K562 (cell line): ENCODE data around the gene UMAD1. TPM values are rescaled to one million over a fixed set of nuclear protein-coding genes. Genes with fewer than 3 reads are reported as not detected.
A peak's percentile ranks its signal among the peaks of the same experiment; 100 is the strongest.

ENCODE experiments used
- C11orf30 ChIP-seq: fragments of 450-650 bp; IDR thresholded peaks from 2 replicates; pipeline ENCODE4 v1.6.1; 2016; ENCODE audit warnings: low read depth, mild to moderate bottlenecking
- CEBPG ChIP-seq, 3 experiments: fragments of 200-800 bp in 1 of 3; sonication (Bioruptor generic) in 1 of 3; sonication (generic) in 1 of 3; formaldehyde crosslinking in 1 of 3; IDR thresholded peaks in 2 of 3; conservative IDR thresholded peaks in 1 of 3; 2 replicates each; pipeline versions ENCODE4 v1.6.1 to v1.8.0; 2016 to 2022; ENCODE audit warnings: missing compliant biosample characterization in 2 of 3, missing genetic modification characterization in 2 of 3, mild to moderate bottlenecking in 1 of 3, missing genetic modification reagents in 1 of 3
- HDAC3 ChIP-seq: fragments of 450-650 bp; IDR thresholded peaks from 2 replicates; pipeline ENCODE4 v1.6.1; 2018; ENCODE audit warnings: borderline replicate concordance, mild to moderate bottlenecking, moderate library complexity; ENCODE audit not compliant: partially characterized antibody
- L3MBTL2 ChIP-seq: fragments of 450-650 bp; IDR thresholded peaks from 2 replicates; pipeline ENCODE4 v1.6.1; 2016; ENCODE audit warnings: mild to moderate bottlenecking, moderate library complexity
- MTA1 ChIP-seq: fragments of 450-650 bp; IDR thresholded peaks from 2 replicates; pipeline ENCODE4 v1.6.1; 2017; ENCODE audit warnings: borderline replicate concordance
- NFE2 ChIP-seq: IDR thresholded peaks from 2 replicates; pipeline ENCODE4 v1.6.1; 2014; ENCODE audit warnings: antibody characterized with exemption, low read depth
- polyA plus RNA-seq, 8 experiments: library from polyadenylated mRNA; depleted of rRNA in 4 of 8; stranded (reverse) in 5 of 8; unstranded in 3 of 8; fragments of >200 nt; fragmentation: Nextera tagmentation in 2 of 8; fragmentation: Illumina TruSeq in 1 of 8; extraction: Ambion mirVana in 2 of 8; extraction: Trizol in 1 of 8; gene quantifications; 2 replicates each; pipeline versions ENCODE4 v1.2.1 to v1.2.3, GENCODE V29; 2011 to 2014; ENCODE audit warnings: inconsistent platforms in 1 of 8, missing spikeins in 1 of 8
- total RNA-seq, 7 experiments: library from RNA; depleted of rRNA in 6 of 7; stranded (reverse); fragments of >200 nt in 6 of 7; fragmentation: Illumina TruSeq in 2 of 7; extraction: Trizol in 2 of 7; gene quantifications; 2 replicates each; pipeline versions ENCODE4 v1.2.1 to v1.2.3, GENCODE V29; 2011 to 2021; ENCODE audit warnings: low replicate concordance in 1 of 7
- TF ChIP-seq, protein P1 (sequence below): fragments of 450-650 bp; IDR thresholded peaks from 2 replicates; pipeline ENCODE4 v1.6.1; 2014; ENCODE audit warnings: low read depth, mild to moderate bottlenecking, moderate library complexity, borderline replicate concordance
- TF ChIP-seq, protein P2 (sequence below): sonication (generic); formaldehyde crosslinking; IDR thresholded peaks from 2 replicates; pipeline ENCODE4 v1.8.0; 2022; ENCODE audit warnings: mild to moderate bottlenecking, missing genetic modification reagents

The UMAD1 gene
- total and polyA plus RNA-seq, 9 of the 15 experiments (the other 6 are each of a cell fraction or from before 2014, with no cell fraction given), result 9.0 to 26.7 (median 13.3) TPM

DNA sequence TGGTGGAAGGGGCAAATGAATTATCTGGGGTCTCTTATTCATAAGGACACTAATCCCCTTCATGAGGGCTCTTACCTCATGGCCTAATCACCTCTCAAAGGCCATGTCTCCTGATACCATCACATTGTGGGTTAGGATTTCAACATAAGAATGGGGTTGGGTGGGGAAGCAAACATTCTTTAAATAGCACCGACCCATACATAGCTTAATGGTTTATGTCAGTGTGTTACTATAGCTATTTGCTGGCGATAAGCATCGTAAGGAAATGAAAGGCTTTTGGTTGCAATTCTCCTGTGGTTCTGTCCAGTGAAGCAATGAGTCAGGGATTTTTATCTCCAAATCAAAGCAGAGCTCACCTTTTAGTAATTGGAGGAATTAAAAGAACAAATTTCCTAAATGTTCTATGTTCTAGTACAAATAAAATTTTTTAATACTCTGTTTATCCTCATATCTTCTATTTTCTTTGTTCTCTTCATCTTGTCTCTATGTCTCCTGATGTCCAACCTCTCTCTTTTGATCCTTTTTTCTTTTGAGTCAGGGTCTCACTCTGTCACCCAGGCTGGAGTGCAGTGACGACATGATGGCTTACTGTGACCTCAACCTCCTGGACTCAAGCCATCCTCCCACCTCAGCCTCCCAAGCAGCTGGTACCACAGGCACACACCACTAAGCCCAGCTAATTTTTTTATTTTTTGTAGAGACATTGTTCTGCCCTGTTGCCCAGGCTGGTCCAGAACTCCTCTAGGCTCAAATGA, 271.0 kb downstream of the UMAD1 start (continued):
- no peak for TF ChIP-seq CEBPG (CRISPR knock-in tag; IDR thresholded peaks at IDR 0.05)
- TF ChIP-seq CEBPG (tag; conservative IDR thresholded peaks at IDR 0.05 in 1 of 2, IDR thresholded peaks at IDR 0.05 in 1 of 2), result 0 out of 4 replicates have a peak, but pooled peaks of 1 of the 2 experiments have one; percentile 38
- 0 out of 2 replicates have a peak, but pooled peaks have one; percentile 9 for TF ChIP-seq NFE2
- TF ChIP-seq, protein P1, sequence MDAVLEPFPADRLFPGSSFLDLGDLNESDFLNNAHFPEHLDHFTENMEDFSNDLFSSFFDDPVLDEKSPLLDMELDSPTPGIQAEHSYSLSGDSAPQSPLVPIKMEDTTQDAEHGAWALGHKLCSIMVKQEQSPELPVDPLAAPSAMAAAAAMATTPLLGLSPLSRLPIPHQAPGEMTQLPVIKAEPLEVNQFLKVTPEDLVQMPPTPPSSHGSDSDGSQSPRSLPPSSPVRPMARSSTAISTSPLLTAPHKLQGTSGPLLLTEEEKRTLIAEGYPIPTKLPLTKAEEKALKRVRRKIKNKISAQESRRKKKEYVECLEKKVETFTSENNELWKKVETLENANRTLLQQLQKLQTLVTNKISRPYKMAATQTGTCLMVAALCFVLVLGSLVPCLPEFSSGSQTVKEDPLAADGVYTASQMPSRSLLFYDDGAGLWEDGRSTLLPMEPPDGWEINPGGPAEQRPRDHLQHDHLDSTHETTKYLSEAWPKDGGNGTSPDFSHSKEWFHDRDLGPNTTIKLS, result no peak
- peak; percentile 15; the same call in 1 of the 2 replicates for TF ChIP-seq C11orf30
- no peak for TF ChIP-seq L3MBTL2
- no peak for TF ChIP-seq HDAC3
- TF ChIP-seq, protein P2, sequence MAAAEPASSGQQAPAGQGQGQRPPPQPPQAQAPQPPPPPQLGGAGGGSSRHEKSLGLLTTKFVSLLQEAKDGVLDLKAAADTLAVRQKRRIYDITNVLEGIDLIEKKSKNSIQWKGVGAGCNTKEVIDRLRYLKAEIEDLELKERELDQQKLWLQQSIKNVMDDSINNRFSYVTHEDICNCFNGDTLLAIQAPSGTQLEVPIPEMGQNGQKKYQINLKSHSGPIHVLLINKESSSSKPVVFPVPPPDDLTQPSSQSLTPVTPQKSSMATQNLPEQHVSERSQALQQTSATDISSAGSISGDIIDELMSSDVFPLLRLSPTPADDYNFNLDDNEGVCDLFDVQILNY (CRISPR knock-in tag), result no peak
- no peak for TF ChIP-seq MTA1
